Stimulated activated CD8-positive, alpha-beta memory T cell treated with anti-CD3 and anti-CD28 coated beads, Interleukin-2, amount 100 ng/mL, for 1 hour (primary cell): ENCODE measurements around the gene ABCB10.
A peak's percentile ranks its signal among the peaks of the same experiment; 100 is the strongest.
"Not testable (repeated sequence)": the region's sequence is repeated elsewhere in the genome, so short reads cannot be mapped to it uniquely, and the experiment has no call there.

Source experiments
- DNase-seq, 2 donors: peaks; one replicate each; pipeline ENCODE4 v3.0.0-alpha.2; 2020; ENCODE audit warnings: low read depth in 2 of 2

The ABCB10 gene

DNA sequence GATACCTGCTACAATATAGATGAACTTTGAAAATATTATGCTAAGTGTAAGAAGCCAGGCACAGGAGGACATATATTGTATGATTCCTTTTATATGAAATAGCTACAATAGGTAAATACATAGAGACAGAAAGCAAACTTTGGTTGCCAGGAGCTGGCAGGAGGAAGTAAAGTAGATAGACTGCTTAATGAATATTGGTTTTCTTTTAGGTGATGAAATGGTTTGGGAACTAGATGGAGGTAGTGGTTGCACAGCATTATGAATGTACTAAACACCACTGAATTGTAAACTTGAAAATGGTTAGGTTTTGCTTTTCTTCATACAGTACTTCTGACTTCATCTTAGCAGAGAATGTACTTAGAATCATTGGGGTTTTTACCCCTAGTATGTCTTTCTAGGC, 21.5 kb downstream of the ABCB10 start:
- no peak for DNase-seq

DNA sequence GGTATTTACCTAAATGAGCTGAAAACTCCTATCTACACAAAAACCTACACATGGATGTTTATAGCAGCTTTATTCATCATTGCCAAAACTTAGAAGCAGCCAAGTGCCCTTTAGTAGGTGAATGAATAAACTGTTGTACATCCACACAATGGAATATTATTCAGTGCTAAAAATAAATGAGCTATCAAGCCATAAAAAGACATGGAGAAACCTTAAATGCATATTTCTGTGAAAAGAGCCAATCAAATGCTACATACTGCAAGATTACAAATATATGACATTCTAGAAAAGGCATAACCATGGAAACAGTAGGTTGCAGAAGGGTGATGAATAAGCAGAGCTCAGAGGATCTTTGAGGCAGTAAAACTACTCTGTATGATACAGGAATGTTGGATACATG, 23.3 kb downstream of the ABCB10 start:
- DNase-seq = no peak

DNA sequence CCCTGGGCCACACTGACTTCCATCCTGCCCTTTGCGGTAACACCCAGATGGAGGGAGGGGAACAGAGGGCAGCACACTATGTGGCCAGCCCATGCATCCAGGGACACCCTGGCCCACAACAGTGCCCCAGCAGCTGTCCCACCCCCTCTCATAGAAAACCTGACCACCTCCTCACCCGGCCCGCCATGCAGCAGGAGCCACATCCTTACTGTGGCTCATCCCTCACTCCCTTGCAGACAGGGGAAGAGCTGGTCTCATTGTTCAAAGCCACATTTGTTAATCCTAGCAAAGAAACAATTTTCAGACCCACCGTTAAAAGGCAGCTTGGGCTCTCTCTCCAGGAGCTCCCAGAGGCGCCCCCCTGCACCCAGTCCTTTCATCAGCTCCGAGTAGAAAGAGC, 27.2 kb downstream of the ABCB10 start:
- DNase-seq = no peak

DNA sequence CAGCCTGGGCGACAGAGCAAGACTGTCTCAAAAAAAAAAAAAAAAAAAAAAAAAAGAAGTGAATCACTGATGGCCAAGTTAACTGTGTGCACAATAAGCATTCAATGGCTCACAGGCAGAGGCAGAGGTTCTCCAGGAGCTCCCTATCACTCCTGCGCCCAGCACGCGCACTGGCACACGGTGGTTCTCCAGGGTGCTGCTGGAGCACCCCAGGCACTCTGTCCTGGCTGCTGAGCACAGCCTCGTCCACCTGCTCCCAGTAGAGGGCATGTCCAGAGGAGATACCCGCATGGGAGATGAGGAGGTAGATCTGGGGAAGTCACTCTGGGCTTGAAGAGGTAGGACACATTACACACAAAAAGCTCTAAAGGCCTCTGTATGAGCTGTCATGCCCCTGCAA, 28.9 kb downstream of the ABCB10 start:
- DNase-seq = no peak

DNA sequence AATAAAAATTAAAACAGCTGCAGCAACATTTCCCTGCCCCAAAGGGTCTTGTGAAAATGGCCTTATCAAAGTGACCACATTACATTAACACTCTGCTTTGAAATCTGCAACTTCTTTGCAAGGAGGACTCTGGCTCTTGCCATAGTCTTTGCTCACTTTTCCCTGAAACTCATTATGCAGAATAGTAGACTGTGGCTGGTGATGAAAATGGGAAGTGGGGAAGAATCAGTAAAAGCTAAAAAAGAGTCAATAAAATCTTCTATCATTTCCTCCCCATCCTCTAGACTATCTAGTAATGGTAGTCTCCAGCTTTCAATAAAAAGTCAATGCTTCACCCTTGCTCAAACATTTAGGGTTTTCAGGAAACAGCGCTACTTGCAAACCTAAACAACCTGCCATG, 31.8 kb downstream of the ABCB10 start:
- DNase-seq = no peak

- no peak for DNase-seq
These were observed 35.5 kb downstream of the ABCB10 start for GRCh38 chr1:229523052-229523451.

- DNase-seq = peak; percentile 26 to 37
These were observed 43.8 kb downstream of the ABCB10 start for GRCh38 chr1:229514578-229515275.

DNA sequence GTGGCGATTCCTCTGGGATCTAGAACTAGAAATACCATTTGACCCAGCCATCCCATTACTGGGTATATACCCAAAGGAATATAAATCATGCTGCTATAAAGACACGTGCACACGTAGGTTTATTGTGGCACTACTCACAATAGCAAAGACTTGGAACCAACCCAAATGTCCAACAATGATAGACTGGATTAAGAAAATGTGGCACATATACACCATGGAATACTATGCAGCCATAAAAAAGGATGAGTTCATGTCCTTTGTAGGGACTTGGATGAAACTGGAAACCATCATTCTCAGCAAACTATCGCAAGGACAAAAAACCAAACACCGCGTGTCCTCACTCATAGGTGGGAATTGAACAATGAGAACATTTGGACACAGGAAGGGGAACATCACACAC, 46.9 kb downstream of the ABCB10 start:
- DNase-seq = not testable (repeated sequence)

DNA sequence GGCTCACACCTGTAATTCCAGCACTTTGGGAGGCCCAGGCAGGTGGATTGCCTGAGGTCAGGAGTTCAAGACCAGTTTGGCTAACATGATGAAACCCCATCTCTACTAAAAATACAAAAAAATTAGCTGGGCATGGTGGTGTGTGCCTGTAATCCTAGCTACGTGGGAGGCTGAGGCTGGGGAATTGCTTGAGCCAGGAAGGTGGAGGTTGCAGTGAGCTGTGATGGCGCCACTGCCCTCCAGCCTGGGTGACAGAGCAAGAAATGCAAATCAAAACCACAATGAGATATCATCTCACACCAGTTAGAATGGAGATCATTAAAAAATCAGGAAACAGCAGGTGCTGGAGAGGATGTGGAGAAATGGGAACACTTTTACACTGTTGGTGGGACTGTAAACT, 47.3 kb downstream of the ABCB10 start:
- DNase-seq = not testable (repeated sequence)

- no peak for DNase-seq
These were observed 48.9 kb downstream of the ABCB10 start for GRCh38 chr1:229509576-229509975.

GRCh38 chr1:229508823-229509337, 49.6 kb downstream of the ABCB10 start:
- DNase-seq = no peak

- peak; percentile 98 to 99 for DNase-seq
These were observed 50.3 kb downstream of the ABCB10 start, which contains the start of gene NUP133 for GRCh38 chr1:229507951-229508822. Gene NUP133, minus strand, starts transcription at chr1:229508341. Its CDS starts 92 bp downstream, at chr1:229508249.

GRCh38 chr1:229507502-229507901, 51.0 kb downstream of the ABCB10 start:
- DNase-seq = no peak

GRCh38 chr1:229506633-229507032, 51.9 kb downstream of the ABCB10 start:
- DNase-seq = no peak

- no peak for DNase-seq
These were observed 62.7 kb downstream of the ABCB10 start for GRCh38 chr1:229495782-229496181.

GRCh38 chr1:229487181-229487580, 71.3 kb downstream of the ABCB10 start:
- no peak for DNase-seq

DNA sequence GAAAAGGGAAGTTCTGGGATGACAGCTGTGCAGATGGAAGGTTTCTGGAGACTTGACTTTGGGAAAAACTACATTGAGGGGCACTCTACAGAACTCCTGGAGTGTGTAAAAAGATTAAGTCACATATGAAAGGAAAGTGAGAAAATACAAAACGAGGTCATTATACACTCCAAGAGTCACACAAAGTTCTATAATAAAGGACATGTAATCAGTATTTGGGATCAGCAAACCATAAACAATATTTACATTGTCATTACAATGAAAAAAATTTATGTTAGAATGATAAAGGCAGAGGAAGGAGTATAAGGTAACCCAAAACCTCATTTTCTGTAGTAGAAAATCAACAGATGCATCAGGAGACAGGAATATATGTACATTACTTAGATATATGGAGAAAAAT, 73.2 kb downstream of the ABCB10 start:
- DNase-seq = no peak

GRCh38 chr1:229482511-229482910, 76.0 kb downstream of the ABCB10 start:
- DNase-seq = no peak

- DNase-seq = no peak
These were observed 78.0 kb downstream of the ABCB10 start for GRCh38 chr1:229480495-229480894.

GRCh38 chr1:229479660-229480399, 78.7 kb downstream of the ABCB10 start:
- no peak for DNase-seq

DNA sequence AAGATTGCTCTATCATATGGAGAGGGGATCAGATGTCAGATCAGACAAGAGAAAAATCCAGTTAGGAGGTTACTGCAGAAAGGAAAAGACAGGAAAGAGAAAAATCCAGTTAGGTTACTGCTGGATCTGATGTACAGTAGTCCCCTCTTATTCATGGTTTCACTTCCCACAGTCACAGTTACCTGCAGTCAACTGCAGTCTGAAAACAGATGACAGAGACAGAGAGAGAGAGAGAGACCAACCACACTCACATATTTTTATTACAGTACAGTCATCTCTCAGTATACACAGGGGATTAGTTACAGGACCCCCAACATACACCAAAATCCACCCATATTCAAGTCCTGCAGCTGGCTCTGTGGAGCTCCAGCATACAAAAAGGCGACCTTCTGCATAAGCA, 79.7 kb downstream of the ABCB10 start:
- DNase-seq = no peak

DNA sequence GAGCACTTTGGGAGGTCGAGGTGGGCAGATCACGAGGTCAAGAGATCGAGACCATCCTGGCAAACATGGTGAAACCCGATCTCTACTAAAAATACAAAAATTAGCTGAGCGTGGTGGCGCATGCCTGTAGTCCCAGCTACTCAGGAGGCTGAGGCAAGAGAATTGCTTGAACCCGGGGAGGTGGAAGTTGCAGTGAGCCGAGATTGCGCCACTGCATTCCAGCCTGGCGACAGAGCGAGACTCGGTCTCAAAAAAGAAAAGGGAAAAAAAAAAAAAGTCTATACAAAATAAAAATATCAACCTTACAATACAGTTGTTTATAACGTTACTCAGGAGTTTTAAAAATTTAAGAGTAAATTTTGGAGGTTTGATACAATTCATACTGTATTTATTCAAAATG, 82.6 kb downstream of the ABCB10 start:
- DNase-seq = not testable (repeated sequence)
